GM18907 (cell line): ENCODE results near the gene KMO.

ENCODE experiments used
- ATAC-seq: cut with Tn5 transposase; IDR thresholded peaks from one replicate; pipeline ENCODE4 v1.9.1; 2021; ENCODE audit warnings: mild to moderate bottlenecking, moderate library complexity; ENCODE audit not compliant: unreplicated experiment

KMO gene

DNA sequence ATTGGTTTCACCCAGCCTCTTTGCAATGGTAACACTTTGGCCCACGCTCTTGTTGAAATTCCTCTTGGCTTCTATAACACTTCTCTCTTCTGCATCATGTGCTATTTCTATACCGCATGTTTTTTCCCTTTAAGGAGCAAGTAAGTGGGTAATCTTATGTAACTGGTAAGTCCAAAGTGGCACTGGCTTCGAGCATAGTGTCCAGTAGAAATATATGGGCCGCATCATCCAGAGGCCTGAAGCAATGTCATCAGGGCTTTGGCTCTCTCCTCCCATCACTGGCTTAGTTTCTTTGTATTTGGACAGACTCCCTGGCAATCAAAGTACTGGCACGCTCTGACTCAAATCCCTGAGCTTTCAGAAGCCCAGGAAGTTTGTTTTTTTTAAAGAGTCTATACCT lies 90.5 kb downstream of the KMO start:
- no peak for ATAC-seq

DNA sequence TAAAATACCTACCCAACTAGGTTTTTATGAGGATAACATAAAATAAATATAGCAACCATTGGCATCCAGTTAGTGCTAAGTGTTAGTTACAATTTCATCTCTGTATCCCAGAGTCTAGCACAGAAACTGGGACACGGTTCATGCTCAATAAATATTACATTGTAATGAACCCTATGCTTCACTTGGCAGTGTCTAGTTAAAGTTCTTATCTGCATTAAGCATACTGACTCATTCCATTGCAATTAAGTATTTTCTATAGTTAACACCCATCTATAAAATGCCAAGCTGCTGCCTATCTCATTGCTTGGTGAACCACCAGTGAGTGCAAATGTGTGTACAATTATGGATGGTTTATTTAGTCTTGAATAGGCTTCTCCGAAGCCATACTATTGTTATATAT lies 92.8 kb downstream of the KMO start:
- no peak for ATAC-seq

DNA sequence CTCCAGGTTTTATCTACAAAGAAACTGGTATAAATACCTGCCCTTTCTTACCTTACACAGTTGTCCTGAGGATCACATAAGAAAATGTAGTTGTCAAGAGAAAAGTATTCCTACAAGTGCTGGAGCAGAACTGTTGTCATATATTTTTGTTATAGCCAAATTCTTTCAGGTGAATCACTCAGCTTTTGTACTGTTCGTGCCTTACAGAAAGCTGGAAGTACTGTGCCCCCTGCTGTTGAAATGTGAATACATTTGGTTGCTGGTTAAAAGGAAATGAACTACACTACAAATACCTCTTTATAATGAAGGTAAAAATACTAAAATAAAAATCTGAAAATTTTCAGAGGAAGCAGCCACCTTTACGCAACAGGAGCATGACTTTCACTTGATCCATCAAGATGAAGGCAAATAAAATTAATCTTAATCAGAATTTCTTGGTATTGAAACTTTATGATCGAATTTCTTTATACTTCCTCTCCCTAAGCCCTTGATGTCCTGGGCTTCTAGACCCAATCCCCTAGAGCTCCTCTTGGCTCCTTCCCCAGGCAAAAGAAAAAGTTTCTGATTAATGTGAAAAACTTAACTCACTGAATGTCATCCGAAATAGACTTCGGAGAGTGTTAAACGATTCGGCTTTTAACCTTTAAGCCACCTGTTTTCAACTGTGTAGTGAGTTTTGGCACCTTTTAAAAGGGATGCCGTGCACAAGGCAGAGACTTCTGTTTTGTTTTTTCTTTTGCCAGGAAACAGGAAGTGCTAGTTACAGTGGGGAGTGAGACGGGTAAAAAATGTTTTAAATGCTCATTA lies 95.5 kb downstream of the KMO start:
- ATAC-seq = peak; percentile 87

DNA sequence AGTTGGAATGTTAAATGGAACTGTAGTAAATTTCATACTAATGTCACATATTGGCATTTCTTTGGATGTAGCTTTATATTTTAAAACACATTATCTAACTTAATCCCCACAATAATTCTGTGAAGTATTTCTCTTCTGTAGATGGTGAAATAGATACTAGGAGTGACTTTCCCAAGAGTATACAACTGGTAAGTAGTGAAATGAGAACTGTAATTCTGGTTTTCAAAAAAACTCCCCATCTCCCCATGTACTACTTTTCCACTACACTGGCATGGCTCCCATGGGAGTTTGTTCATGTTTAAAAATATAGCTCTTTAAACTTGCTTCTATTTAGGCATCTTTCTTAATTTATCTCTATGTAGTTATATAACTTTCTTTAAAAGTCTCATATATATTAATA lies 97.8 kb downstream of the KMO start:
- peak; percentile 32 for ATAC-seq

DNA sequence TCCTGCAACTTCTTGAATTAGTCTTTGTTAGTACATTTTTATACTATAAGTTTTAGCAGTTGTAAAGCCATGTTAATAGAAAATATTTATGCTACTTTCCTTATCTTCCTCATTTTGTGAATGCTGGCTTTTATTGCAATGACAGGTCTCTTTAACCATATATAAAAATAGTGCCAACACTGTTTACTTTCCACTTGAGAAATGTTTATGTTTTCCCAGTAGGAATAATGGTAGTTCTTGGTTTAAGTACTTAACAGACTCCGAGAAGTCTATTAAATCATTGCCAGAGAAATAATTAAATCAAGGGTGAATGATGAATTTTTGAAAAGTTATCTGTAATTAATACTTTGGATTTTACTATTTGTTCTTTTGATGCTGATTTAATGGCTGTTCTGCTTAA lies 98.3 kb downstream of the KMO start:
- ATAC-seq = no peak

DNA sequence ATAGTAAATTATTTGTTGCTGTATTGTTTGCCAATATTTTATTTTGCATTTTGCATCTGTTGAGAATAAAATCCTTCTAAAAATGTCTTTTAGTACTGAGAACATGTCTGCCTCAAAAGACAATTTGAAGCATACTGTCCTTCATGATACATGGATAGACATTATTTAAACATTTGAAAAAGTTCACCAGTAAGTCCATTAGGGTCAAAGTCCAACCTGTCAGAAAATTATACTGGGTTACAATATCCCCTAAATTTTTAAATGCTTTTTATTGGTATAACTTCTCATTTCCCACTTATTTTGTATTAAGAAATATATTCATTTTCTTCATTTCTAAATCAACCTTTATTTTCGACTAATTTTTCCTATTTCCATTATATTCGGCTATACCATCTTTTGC lies 98.7 kb downstream of the KMO start:
- no peak for ATAC-seq

DNA sequence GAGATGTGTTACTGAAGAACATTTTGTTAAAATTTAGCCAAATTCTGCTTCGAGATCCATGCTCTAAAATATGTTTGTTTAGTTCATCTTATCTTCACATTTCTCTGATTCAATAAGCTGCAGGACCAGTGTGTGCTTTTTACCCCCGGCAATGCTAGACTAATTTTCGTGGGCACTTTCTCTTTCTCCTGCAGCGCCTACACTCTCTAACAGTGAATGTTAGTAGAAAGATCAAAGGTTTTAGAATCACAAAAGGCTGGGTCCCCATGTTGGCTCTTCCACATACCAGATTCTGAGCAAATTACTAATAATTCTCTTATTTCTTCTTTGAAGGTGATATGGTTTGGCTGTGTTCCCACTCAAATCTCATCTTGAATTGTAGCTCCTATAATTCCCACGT lies 99.5 kb downstream of the KMO start:
- no peak for ATAC-seq

DNA sequence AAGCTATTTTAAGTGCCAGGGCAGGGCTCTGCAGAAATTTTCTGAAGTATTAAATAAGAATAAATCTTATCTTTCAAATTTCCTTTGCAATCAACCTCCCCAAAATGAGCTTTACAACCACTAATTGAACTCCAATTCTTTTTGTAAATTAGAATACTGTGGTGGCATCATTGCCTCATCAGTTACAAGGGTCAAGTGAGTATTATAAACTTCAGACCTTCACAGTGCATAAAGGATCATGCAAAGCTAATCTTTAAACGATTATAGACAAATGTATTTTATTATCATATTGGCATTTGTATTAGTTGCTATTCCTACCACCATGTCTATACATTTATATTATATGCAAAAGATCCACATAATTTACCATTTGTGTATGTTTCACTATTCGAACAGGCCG lies 100.8 kb downstream of the KMO start:
- ATAC-seq = no peak

DNA sequence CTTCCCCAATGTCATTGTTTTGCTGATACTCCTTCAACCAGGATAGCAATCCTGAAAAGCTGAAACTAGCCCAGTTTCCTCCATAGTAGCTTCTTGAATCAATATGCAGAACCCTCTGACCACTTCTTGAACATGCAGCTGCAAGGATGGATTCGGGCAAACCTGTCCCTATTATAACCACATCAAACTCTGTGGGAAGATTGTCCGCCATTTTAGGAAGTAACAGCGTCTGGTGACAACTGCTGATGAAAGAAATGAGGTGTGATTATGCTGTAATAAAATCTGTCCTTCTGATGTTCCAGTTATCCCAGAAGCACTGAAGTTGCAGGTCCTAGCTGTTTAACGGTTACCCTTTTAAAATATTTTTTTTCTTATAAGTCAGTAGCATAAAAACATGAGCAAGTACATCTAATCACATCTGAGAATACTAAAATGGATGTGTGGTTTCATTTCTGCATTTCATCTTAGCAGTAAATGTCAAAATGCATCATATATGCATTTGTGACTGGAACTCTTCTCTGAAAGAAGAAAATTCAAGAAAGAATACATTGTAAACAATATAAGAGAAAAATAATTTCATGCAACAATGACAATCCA lies 103.5 kb downstream of the KMO start:
- no peak for ATAC-seq

DNA sequence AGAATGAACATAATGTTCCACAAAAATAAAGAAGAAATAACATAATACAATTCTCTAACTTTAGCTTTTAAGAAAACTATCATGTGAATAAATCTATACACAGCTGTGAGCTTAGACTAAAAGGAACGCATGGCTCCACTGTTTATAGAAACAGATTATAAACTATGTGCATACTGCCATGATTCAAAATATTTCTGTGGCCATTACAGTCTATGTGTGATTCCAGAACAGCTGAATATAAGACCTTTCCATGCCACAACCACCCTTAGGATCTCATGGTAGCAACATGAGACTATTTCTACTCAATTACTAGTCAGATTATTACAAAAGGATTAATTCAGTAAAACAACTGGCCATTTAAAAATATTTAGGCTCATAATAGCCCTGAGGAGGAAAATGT lies 104.1 kb downstream of the KMO start:
- ATAC-seq = no peak

DNA sequence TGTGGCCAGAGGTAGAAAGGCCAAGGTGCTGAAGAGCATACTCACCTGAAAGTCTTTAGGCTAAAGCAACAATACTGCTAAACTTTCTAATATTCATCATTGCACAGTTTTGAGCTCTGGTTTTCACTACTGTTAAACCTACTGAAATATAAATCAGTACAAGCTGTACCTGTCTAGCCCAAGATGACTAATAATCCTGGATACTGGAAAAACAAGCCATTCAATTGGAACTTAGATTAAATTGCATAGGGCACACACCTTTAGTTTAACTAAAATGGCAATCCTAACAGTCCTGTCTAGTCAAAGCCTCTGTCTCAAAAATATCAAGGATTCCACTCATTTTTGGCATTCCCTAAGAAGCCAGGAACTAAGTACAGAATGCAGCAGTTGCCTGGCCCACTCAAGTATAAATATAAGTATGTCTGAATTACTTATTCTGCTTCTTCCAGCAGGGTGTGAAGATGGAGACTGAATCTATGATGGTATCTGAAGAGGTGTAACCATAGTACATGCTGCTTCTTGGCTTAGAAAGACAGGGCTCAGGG lies 104.9 kb downstream of the KMO start:
- no peak for ATAC-seq

DNA sequence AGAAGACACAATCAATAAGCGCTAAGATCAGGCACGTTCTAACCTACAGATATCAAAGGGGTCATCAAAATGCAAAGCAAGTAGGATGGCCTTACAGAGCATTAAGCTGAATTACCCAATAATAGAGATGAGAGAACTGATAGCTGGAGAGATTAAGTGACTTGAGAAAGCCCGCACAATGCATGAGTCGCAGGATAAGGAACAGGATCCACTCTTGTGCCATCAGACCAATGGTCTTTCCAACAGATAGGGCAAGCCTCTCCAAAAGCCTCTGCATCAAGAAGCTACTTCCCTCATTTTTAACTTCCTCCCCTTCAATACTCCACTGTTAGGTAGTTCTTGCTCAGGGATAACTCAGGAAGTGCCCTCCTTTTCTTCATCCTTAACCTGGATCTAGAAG lies 105.4 kb downstream of the KMO start:
- ATAC-seq = no peak

DNA sequence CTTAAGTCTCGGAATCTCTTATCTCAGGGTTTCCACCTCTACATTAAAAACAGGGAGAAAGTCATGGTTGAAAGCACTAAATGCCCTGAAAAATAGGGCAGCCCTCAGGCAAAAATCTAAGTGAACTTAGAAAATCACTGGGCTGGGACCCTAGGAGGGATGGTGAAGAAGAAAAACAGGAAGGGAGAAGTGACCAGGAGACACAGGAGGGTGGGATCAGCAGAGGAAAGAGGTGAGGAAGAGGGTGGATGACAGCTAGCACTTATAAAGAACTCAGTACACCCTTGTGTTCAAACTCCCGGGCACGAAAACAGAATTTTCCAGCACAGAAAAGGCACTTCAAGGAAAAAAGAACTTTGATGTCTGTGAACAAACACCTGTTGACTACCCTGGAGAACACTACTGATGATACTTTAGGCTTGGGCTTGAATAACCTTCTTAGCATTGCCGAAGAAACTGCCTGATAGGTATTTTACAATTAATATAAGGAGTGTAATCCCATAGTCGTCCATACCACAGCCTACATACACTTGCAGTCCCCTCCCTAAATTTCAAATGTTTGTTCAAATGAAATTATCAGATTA lies 106.0 kb downstream of the KMO start:
- ATAC-seq = no peak

DNA sequence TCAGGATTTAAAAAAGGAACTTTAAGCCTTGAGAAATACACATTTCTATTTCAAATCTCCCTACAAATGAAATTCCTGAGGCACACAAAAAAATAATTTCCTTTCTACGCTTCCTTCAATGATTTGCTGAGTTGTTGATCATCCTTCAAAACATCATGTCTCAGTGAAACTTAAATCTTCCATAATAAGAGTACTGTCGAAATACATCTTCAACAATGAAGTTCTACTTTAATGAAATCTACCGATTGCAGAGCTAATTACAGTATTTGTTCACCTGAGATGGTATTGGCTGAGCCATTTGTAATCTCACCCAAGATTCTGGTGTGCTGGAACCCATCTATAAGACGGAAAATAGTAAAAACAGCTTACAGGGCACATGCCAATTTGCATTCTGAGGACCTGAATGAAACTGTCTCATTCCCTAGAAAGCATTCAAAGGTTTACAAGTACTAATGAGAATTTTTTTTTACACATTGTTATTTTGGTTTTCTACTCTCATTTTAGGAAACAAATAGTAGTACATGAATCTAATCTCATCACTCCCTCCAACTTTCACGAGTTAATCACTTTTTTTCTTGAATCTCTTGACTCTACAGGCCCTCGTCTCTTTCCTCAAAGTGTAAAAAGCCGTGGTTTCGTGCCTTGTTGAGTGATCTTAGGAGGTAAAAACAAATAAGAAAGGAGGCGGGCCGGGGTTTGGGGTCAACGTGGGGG lies 106.9 kb downstream of the KMO start:
- ATAC-seq = no peak

DNA sequence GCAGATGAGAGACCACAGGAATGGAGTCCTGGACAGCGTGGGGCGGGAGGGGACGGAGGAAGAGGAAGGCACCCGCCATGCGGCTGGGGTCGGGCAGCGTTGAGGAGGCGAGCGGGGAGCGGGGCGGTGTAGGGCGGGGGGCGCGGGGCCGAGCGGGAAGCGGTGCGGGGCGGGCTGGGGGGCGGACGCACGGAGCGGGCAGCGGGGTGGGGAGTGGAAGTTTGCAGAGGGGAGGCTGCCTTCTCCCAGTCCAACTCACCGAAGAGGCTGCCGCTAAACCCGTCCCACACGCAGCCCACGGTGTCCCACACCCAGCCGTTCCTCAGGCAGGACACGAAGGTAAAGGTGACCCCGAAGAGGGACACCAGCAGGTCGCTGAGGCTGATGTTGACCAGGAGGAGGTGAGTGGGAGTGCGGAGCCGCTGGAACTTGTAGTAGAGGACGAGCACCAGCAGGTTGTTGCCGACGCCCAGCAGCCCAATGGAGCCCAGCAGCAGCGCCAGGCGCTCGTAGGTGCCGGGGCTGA lies 107.5 kb downstream of the KMO start:
- peak; percentile 63 for ATAC-seq

DNA sequence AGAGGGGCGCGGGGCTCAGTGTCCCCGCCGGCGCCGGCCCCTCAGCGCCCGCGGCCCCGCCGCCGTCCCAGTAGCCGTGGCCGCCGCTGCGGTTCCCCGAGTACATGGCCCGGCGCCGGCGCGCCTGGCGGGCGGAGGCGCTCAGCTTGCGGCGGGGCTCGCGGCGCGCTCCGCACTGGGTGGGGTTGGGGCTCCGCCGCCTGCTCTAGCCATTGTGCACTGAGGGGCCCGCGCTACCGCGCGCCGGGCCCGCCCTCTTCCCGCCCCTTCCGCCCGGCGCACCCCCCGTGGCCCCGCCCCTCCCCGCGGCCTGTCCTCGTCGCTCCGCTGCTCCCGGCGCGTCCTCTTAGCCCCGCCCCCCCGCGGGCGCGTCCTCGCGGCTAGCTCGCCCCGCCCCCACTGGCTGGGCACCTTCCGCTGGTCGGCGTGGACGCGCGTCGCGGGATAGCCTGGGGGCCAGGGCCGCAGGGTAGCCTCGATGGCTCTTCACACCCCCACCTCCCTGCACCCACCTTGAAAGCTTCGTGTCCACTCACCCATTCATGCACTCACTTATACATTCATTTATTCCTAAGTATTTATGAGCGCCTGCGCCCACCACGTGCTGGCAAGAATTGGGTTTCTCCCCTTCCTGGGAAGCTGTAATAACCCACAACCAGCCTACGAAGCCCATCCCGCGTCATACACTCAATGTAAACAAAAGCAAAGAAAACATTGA lies 108.1 kb downstream of the KMO start, which contains the start of the genes CHML and OPN3:
CHML (minus strand) TSS at position 221 of the 718 bp plus-strand sequence. CDS start 4,603 bp downstream, outside the sequence.
OPN3 (minus strand) TSS at position 221 of the 718 bp plus-strand sequence; CDS start at position 106, 115 bp downstream.
- ATAC-seq = peak; percentile 91

DNA sequence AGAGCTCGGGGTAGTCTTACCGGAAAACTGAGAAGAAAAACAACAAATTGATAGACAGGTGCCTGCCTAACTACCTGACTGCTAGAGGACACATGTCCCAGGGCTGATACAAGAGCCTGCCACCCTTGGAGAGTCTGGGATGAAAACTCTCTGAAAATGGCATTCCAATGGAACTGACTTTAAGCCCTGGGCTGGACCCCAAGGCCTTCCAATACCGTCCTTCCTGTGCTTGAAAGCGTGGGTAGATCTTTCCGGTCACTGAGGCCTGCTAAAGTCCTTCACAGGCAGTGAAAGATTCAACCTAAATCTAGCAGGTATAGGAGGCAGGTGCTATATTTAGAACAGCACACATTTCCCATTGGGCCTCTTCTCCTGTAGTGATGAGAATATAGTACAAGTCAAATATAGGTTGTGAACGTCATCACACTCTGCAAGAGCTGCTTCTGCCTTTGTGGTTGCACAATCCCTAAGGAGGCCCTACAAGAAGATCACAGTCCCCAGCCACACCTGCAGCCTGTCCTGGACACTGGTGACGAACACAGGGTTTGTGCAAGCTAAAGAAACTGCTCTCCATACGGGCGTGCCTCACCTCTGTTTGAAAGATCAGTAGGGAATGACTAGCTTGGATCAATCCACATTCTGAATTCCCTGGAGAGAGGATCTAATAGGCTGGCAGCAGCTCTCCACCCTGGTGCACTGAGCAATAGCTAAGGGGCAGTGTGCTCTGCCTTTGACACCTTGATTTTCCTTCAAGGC lies 108.9 kb downstream of the KMO start:
- ATAC-seq = no peak

DNA sequence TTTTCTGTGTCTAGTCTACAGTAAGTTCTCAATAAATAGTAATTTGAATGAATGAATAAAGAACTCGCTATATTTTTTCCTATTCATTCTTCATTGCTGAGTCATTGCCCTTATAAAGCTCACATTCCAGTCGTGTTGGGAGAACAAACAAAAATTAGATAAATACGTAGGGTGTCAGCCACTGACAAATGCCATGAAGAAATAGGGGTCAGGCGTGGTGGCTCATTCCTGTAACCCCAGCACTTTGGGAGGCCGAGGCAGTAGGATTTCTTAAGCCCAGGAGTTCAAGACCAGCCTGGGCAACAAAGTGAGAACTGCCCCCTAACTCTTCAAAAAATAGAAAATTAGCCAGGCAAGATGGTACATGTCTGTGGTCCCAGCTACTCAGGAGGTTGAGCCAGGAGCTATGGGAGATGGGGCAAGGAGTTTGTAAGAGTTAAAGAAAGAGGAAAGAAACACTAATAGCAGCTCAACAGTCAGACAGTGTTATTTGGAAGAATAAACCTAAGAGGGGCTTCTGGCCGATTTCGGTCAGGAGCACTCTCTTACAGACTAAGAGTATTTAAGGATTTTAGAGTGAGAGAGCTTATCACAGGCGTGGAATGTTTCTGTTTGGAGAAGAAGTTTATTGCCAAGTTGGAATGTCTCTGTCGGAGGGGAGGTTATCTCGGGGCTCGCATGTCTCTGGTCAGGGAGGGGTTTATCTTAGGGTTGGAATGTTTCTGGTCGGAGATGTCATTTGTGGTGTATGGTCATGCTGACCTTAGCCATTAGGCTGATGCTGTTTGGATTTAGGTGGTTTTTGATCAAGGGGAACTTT lies 109.8 kb downstream of the KMO start:
- no peak for ATAC-seq

DNA sequence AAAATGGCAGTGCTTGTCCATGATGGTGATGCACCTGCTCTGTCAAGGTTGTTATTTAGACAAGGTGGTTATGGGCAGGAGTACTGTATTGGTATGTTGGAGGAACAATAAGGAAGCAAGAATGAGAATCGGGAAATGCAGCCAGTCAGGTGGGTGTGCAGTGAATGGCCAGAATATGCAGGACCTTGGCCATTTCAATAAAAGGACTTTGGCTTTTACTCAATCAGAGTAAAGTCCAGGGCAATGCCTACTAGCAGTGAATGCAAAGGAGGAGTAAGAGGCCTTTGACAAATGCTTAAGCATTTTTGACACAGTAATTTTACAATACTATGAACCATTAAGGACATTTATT lies 110.4 kb downstream of the KMO start:
- ATAC-seq = no peak
